NCI-H1417 (cell line): ENCODE measurements around the gene POLR3GL.

ENCODE experiments used
- DNase-seq, 3 experiments: peaks; one replicate each; lab custom pipeline; 2025; lab: John Stamatoyannopoulos, UW

POLR3GL gene

DNA sequence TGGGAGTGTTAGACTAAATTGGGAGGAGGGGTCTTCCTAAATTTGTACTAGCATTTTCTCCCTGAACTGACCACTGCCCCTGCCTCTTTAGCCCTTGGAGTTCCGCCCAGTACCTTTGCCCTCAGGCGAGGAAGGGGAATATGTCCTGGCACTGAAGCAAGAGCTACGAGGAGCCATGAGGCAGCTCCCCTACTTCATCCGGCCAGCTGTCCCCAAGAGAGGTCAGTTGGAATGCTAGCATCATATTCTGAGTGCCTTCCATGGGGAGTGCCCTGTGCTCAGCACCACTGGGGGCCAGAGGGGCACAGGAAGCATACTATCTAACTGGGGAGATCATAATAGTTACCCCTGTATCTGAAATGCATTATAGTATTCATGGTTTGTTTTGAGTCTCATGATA lies 10.7 kb downstream of the POLR3GL start:
- no peak for DNase-seq

- no peak for DNase-seq
These were observed 12.5 kb downstream of the POLR3GL start for GRCh38 chr1:145977016-145977415.

GRCh38 chr1:145977486-145978470 lies 13.3 kb downstream of the POLR3GL start:
- DNase-seq, result peak; percentile 40 to 91 (median 88)

GRCh38 chr1:145978471-145978853 lies 14.0 kb downstream of the POLR3GL start:
- no peak for DNase-seq

- peak; percentile 92 to 100 (median 99) for DNase-seq
These were observed 14.6 kb downstream of the POLR3GL start for GRCh38 chr1:145978854-145979745.

DNA sequence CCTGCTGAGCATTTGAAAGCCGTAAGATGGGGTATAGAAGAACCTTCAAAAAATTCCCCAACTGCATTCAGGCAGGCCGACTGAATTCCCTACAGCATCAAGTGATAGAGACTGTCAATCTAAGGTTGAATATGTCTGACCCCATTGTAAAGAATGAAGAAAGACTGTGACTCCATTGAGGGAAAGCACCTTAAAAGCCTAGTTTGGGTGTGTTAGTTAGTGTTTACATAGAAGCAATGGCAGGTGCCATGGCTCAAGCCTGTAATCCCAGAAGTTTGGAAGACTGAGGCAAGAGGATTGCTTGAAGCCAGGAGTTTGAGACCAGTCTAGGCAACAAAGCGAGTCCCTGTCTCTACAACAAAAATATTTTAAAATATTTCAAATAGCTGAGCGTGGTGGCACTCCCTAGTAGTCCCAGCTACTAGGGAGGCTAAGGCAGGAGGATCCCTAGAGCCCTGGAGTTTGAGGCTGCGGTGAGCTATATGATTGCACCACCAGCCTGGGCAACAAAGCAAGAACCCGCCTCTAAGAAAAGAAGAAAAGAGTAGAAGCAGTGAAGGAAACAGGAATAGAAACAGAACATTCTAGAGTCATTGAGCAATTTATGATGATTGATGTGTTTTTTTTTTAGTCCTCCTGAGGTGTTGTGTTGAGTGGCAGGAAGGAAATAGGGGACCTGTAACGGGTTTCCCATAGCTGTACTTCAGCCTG lies 15.4 kb downstream of the POLR3GL start:
- peak in 1 of 3 experiments; percentile 45 for DNase-seq

DNA sequence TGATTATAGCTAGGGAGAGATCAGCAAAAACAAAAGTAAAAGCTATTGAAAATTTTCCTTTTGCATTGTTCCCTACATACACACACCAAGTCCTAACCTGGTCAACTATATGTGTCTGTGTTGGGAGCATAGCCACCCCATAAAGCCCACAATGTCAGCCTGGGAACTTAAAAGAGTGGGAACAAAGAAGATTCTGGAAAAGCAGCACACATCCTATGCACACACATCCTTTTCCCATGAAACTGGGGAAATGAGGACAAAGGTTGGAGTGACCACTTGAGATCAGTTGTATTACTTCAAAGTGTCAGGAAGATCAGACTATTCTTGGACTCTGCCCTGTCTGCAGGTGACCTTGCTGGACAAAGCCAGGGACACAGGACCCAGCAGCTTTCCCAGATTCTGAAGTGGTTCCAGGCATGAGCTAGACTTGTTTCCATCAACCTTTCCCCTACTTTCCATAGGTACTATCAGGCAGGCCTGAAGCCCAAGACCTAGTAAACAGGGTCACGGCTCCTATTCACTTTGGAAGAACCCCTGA lies 16.0 kb downstream of the POLR3GL start:
- DNase-seq, result no peak

- no peak for DNase-seq
These were observed 17.7 kb downstream of the POLR3GL start for GRCh38 chr1:145982010-145982723.

- DNase-seq, result no peak
These were observed 18.8 kb downstream of the POLR3GL start for GRCh38 chr1:145983206-145983675.

DNA sequence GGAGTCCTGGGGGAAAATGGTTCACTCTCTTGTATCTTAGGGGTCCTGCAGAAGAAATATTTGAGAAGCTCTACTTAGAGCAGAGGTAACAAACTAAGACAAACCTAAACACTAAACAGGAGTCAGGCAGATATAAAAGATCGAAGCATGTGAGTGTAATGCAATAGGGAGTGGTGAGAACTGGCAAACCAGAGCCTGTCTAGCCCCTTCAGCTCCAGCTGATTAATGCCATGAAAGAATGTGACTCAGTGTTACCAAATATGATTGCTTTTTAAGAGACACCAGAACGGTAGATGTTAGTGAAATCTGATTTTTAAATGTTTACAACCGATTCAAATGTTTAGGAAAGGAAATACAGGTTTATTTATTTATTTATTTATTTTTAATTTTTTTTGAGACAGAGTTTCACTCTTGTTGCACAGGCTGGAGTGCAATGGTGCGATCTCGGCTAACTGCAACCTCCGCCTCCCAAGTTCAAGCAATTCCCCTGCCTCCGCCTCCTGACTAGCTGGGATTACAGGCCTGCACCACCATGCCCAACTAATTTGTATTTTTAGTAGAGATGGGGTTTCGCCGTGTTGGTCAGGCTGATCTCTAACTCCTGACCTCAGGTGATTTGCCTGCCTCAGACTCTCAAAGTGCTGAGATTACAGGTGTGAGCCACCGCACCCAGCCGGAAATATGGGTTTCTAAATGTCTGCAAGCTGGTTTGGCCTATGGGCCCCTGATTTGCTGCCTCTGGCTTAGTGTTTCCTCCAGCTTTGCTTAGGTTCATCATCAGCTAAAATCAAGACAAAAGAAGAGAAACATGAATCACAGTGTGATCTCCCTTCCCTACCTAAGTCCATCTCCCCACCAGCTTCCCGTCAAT lies 19.7 kb downstream of the POLR3GL start:
- DNase-seq, result no peak

GRCh38 chr1:145985129-145985501 lies 20.6 kb downstream of the POLR3GL start:
- DNase-seq, result no peak

- DNase-seq, result peak in 2 of 3 experiments; percentile 59 to 78
These were observed 21.3 kb downstream of the POLR3GL start for GRCh38 chr1:145985502-145986439.

GRCh38 chr1:145986551-145986950 lies 22.1 kb downstream of the POLR3GL start:
- no peak for DNase-seq

DNA sequence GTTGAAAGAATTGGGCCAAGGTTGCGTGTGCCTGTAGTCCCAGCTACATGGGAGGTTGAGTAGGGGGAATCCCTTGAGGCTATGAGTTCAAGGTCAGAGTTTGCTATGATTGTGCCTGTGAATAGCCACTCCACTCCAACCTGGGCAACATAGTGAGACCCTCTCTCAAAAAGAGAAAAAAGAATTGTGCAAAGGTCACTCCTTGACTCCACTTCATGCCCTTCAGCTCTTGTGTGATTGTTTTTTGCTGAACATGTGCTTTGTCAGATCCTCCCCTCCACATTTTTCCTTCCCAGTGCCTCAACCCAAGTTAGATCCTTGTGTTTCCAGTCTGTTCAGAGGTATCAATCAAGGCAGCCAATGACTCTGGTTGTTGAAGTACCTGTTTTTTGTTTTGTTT lies 23.4 kb downstream of the POLR3GL start:
- DNase-seq, result no peak

DNA sequence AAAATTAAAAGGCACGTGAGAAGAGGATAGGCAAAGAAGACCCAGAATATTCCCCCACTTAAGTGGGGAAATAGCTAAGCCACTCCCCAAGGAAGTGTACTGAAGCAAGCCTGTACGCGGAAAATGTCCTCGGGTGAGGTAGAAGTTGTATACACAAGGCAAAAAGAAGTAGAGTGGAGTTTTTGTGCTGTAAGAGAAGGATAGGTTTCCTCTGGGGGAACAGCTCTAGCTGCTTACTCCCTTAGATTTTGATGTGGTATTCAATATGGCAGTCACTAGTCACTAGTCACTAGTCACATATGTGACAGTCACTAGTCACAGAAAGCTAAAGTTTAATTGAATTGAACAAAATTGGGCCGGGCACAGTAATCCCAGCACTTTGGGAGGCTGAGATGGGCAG lies 24.3 kb downstream of the POLR3GL start:
- no peak for DNase-seq

DNA sequence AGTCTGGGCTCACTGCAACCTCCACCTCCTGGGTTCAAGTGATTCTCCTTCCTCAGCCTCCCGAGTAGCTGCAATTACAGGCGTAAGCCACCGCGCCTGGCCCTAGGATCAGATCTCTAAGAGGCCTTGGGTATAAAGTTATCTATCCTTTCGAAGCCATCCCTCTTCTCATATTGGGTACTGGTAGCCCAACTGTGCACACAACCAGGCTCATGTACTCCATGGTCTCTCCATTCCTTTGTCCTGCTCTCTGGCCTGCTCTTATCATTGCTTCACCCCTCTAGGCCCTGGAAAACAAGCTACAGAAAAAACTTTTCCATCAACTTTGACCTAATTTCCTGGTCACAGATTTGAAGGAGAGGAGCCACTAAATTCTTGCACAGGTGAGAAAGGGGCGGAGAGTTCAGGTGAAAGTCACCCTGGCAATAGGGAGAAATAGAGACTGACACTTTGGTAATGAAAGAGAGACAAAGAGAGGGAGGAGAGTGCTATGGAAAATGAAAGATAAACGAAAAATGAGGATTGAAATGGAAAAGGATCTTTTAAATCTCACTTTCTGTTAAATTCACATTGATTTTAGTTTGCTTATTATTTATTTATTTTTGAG lies 25.9 kb downstream of the POLR3GL start:
- peak in 1 of 3 experiments; percentile 51 for DNase-seq

- DNase-seq, result peak in 1 of 3 experiments; percentile 37
These were observed 27.4 kb downstream of the POLR3GL start for GRCh38 chr1:145991735-145992412.

DNA sequence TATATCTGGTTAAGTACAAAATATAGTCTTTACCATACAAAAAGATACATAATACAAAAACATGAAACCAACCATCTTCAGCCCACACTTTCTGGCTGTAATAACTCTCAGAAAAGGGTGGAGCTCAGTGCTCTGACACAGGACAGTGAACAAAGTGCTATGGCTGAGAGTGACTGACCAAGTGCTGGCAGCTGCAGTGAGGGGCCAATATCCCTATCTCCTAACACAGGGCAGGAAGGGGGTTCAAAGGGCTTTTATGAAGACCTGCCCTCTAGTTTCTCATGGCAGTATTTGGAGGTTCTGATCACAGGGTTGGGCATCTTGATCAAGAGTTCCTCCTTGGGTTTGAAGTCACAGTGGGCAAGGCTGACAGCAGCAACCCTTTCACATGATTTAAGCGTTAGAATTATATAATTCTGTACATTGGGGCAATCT lies 28.0 kb downstream of the POLR3GL start:
- no peak for DNase-seq
